GM21447 (cell line): ENCODE measurements around the gene ETV2.
"Not testable (repeated sequence)": the region's sequence is repeated elsewhere in the genome, so short reads cannot be mapped to it uniquely, and the experiment has no call there.

Experiments used
- ATAC-seq: cut with Tn5 transposase; IDR thresholded peaks from one replicate; pipeline ENCODE4 v1.9.1; 2021; ENCODE audit not compliant: unreplicated experiment

Gene ETV2

GRCh38 chr19:35641515-35642151 is at the start of gene ETV2:
Gene ETV2, plus strand, starts transcription at chr19:35641745. Its CDS starts 716 bp downstream, at chr19:35642461.
- no peak for ATAC-seq

GRCh38 chr19:35592226-35592625 is 49.3 kb upstream of the ETV2 start:
- ATAC-seq, result no peak

GRCh38 chr19:35595026-35595425 is 46.5 kb upstream of the ETV2 start:
- ATAC-seq, result not testable (repeated sequence)

GRCh38 chr19:35595928-35596327 is 45.6 kb upstream of the ETV2 start:
- ATAC-seq, result no peak

GRCh38 chr19:35596366-35596999 is 45.1 kb upstream of the ETV2 start:
- ATAC-seq, result peak; percentile 83

GRCh38 chr19:35601971-35602370 is 39.6 kb upstream of the ETV2 start:
- ATAC-seq, result no peak

GRCh38 chr19:35604436-35604835 is 37.1 kb upstream of the ETV2 start:
- ATAC-seq, result not testable (repeated sequence)

GRCh38 chr19:35607170-35607569 is 34.4 kb upstream of the ETV2 start:
- ATAC-seq, result not testable (repeated sequence)

- no peak for ATAC-seq
These were observed 33.9 kb upstream of the ETV2 start for GRCh38 chr19:35607661-35608060.

GRCh38 chr19:35608251-35608650 is 33.3 kb upstream of the ETV2 start:
- no peak for ATAC-seq

GRCh38 chr19:35609851-35610353 is 31.6 kb upstream of the ETV2 start:
- no peak for ATAC-seq

GRCh38 chr19:35612224-35612558 is 29.4 kb upstream of the ETV2 start:
- ATAC-seq, result no peak

GRCh38 chr19:35612559-35613321 is 28.8 kb upstream of the ETV2 start, which contains the start of gene HAUS5:
Gene HAUS5, plus strand, starts transcription at chr19:35612735. Its CDS starts 60 bp downstream, at chr19:35612795.
- ATAC-seq, result peak; percentile 74

- no peak for ATAC-seq
These were observed 28.0 kb upstream of the ETV2 start for GRCh38 chr19:35613574-35613973.

- ATAC-seq, result no peak
These were observed 26.5 kb upstream of the ETV2 start for GRCh38 chr19:35615036-35615435.

- ATAC-seq, result no peak
These were observed 22.7 kb upstream of the ETV2 start for GRCh38 chr19:35618857-35619256.

- ATAC-seq, result no peak
These were observed 22.1 kb upstream of the ETV2 start for GRCh38 chr19:35619290-35619923.

GRCh38 chr19:35620001-35620400 is 21.5 kb upstream of the ETV2 start:
- no peak for ATAC-seq

GRCh38 chr19:35621708-35622107 is 19.8 kb upstream of the ETV2 start:
- ATAC-seq, result no peak

GRCh38 chr19:35622750-35623149 is 18.8 kb upstream of the ETV2 start:
- ATAC-seq, result no peak

GRCh38 chr19:35623327-35624010 is 18.1 kb upstream of the ETV2 start:
- ATAC-seq, result no peak
